ENCODE measurements around the gene LHFPL2.
"Not testable (repeated sequence)": the region's sequence is repeated elsewhere in the genome, so short reads cannot be mapped to it uniquely, and the experiment has no call there.

LHFPL2 gene

GRCh38 chr5:78627766-78628165 is 20.8 kb downstream of the LHFPL2 start:
- H3K36me3 Mint-ChIP-seq (ENCODE audit: low read depth), result no peaks in the 10 kb centered on the region
- H3K27me3 Mint-ChIP-seq (ENCODE audit: low read depth), result peaks cover 1% of the 10 kb centered on the region
- H3K4me3 Mint-ChIP-seq, result no peak overlapping the region
- H3K4me1 Mint-ChIP-seq (ENCODE audit: low read depth), result no peaks in the 10 kb centered on the region
- H3K9me3 Mint-ChIP-seq, result no peaks in the 10 kb centered on the region
- DNase-seq (ENCODE audit: low spot score), result no peak
- no peak overlapping the region for H3K27ac Mint-ChIP-seq

DNA sequence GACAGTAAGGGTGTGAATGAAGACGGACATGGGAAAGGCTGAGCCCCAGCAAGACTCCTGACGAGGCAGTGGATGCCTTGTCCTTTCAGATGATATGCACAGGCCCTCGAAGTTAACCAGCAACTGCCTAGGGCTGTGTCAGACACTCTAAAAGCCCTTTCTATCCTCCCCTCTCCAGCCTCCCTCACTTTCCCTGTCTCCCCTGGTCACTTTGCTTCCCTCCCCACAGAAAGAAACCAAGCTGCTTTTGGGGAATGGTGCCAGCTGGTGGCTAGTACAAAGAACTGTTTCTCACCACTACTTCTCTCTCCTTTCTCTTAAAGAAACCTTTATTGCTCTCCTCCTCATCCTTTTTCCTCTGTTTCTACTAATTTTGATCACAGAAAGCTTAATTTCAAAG is 21.4 kb downstream of the LHFPL2 start:
- Mint-ChIP-seq H3K27me3 (ENCODE audit: low read depth) (peaks cover 3% of the 10 kb centered on the region), H3K9me3 (no peaks in the 10 kb centered on the region), H3K27ac (no peak overlapping the region), H3K4me3 (no peak overlapping the region), H3K4me1 (ENCODE audit: low read depth) (no peaks in the 10 kb centered on the region), H3K36me3 (ENCODE audit: low read depth) (no peaks in the 10 kb centered on the region)
- DNase-seq (ENCODE audit: low spot score), result no peak

GRCh38 chr5:78626009-78626571 is 22.5 kb downstream of the LHFPL2 start:
- H3K27ac Mint-ChIP-seq, result no peak overlapping the region
- H3K9me3 Mint-ChIP-seq, result no peaks in the 10 kb centered on the region
- no peaks in the 10 kb centered on the region for H3K4me1 Mint-ChIP-seq (ENCODE audit: low read depth)
- no peak overlapping the region for H3K4me3 Mint-ChIP-seq
- H3K36me3 Mint-ChIP-seq (ENCODE audit: low read depth), result no peaks in the 10 kb centered on the region
- peaks cover 3% of the 10 kb centered on the region for H3K27me3 Mint-ChIP-seq (ENCODE audit: low read depth)
- DNase-seq (ENCODE audit: low spot score), result no peak

DNA sequence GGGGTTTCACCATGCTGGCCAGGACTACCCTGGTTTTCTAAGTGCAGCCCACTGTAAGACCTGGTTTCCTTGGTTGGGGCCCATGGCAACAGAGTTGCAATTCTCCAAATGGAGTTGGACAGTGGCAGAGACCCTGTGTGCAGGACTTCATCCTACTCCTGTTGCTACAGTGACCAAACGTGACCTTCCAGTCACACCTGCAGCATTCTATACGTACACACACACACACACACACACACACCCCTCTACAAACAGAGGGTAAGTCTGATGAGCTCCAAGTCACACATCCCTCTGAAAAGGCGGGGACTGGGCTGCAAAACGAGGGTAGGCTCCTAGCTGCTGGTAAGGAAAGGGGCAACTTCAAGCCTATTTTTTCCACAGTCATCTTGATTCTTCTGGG is 23.6 kb downstream of the LHFPL2 start:
- H3K9me3 Mint-ChIP-seq, result peaks cover 4% of the 10 kb centered on the region
- peaks cover 3% of the 10 kb centered on the region for H3K27me3 Mint-ChIP-seq (ENCODE audit: low read depth)
- H3K27ac Mint-ChIP-seq, result no peak overlapping the region
- H3K4me1 Mint-ChIP-seq (ENCODE audit: low read depth), result no peaks in the 10 kb centered on the region
- no peaks in the 10 kb centered on the region for H3K36me3 Mint-ChIP-seq (ENCODE audit: low read depth)
- no peak overlapping the region for H3K4me3 Mint-ChIP-seq
- DNase-seq (ENCODE audit: low spot score), result no peak

- H3K4me1 Mint-ChIP-seq (ENCODE audit: low read depth), result no peaks in the 10 kb centered on the region
- no peaks in the 10 kb centered on the region for H3K36me3 Mint-ChIP-seq (ENCODE audit: low read depth)
- peaks cover 4% of the 10 kb centered on the region for H3K9me3 Mint-ChIP-seq
- no peak for DNase-seq (ENCODE audit: low spot score)
- H3K4me3 Mint-ChIP-seq, result no peak overlapping the region
- H3K27ac Mint-ChIP-seq, result no peak overlapping the region
- H3K27me3 Mint-ChIP-seq (ENCODE audit: low read depth), result peaks cover 3% of the 10 kb centered on the region
These were observed 24.5 kb downstream of the LHFPL2 start for GRCh38 chr5:78624011-78624541.

- Mint-ChIP-seq H3K36me3 (ENCODE audit: low read depth) (no peaks in the 10 kb centered on the region), H3K27me3 (ENCODE audit: low read depth) (peaks cover 3% of the 10 kb centered on the region), H3K27ac (no peak overlapping the region), H3K9me3 (peaks cover 4% of the 10 kb centered on the region), H3K4me1 (ENCODE audit: low read depth) (no peaks in the 10 kb centered on the region), H3K4me3 (no peak overlapping the region)
- DNase-seq (ENCODE audit: low spot score), result no peak
These were observed 26.1 kb downstream of the LHFPL2 start for GRCh38 chr5:78622302-78622971.

DNA sequence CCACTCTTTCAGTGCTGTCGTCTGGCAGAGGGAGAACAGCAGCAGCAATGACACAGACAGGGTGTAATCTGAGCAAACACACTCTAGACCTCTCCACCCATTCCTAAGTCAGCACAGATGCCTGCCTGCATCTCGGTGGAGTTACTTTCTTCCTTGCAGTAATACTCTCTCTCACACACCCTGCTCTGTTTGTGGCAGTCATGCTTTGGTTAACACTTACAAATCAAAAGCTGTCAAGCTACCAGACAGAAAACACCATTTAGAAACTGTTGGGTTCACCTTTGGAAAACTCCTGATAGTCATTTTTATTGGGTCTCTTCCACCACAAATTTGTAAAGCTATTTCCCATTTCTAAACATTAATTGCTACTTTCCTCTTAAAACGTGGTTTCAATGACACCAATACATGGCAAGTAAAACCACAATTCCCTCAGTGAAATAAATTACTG is 27.3 kb downstream of the LHFPL2 start:
- Mint-ChIP-seq H3K27ac (no peak overlapping the region), H3K4me1 (ENCODE audit: low read depth) (no peaks in the 10 kb centered on the region), H3K36me3 (ENCODE audit: low read depth) (no peaks in the 10 kb centered on the region), H3K9me3 (peaks cover 4% of the 10 kb centered on the region), H3K27me3 (ENCODE audit: low read depth) (peaks cover 3% of the 10 kb centered on the region), H3K4me3 (no peak overlapping the region)
- no peak for DNase-seq (ENCODE audit: low spot score)

GRCh38 chr5:78620119-78620518 is 28.5 kb downstream of the LHFPL2 start:
- not testable (repeated sequence) for H3K4me1 Mint-ChIP-seq (ENCODE audit: low read depth); H3K27me3 Mint-ChIP-seq (ENCODE audit: low read depth)

GRCh38 chr5:78618303-78618702 is 30.3 kb downstream of the LHFPL2 start:
- Mint-ChIP-seq H3K9me3 (peaks cover 4% of the 10 kb centered on the region), H3K4me3 (no peak overlapping the region), H3K27ac (no peak overlapping the region), H3K27me3 (ENCODE audit: low read depth) (peaks cover 10% of the 10 kb centered on the region), H3K36me3 (ENCODE audit: low read depth) (no peaks in the 10 kb centered on the region), H3K4me1 (ENCODE audit: low read depth) (no peaks in the 10 kb centered on the region)
- DNase-seq (ENCODE audit: low spot score), result no peak

More at GRCh38 chr5:78620119-78620518, 28.5 kb downstream of the LHFPL2 start:
- not testable (repeated sequence) for H3K27ac Mint-ChIP-seq; H3K9me3 Mint-ChIP-seq; H3K4me3 Mint-ChIP-seq; DNase-seq (ENCODE audit: low spot score); H3K36me3 Mint-ChIP-seq (ENCODE audit: low read depth)

- H3K27me3 Mint-ChIP-seq (ENCODE audit: low read depth), result peaks cover 14% of the 10 kb centered on the region
- H3K4me3 Mint-ChIP-seq, result no peak overlapping the region
- DNase-seq (ENCODE audit: low spot score), result no peak
- H3K9me3 Mint-ChIP-seq, result peaks cover 4% of the 10 kb centered on the region
- no peaks in the 10 kb centered on the region for H3K36me3 Mint-ChIP-seq (ENCODE audit: low read depth)
- no peak overlapping the region for H3K27ac Mint-ChIP-seq
- H3K4me1 Mint-ChIP-seq (ENCODE audit: low read depth), result no peaks in the 10 kb centered on the region
These were observed 32.9 kb downstream of the LHFPL2 start for GRCh38 chr5:78615697-78616096.

DNA sequence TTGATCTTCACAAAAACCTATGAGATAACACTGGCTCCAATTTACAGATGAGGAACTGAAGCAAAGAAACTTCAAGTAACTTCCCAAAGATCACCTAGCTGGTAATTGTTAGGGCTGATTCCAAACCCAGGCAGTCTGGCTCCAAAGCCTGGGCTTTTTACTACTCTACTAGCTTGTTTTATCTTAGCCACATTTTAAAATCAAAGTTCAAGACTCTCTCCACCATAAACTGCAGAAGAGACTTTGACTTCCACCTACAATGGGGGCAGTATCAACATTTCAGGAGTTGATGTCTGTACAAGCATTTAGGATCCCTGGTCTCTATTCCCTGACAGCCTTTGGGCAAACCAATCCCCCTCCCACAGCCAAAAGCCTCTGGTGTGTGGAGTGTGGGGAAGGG is 33.8 kb downstream of the LHFPL2 start:
- no peak for DNase-seq (ENCODE audit: low spot score)
- no peak overlapping the region for H3K4me3 Mint-ChIP-seq
- H3K27me3 Mint-ChIP-seq (ENCODE audit: low read depth), result peaks cover 14% of the 10 kb centered on the region
- H3K4me1 Mint-ChIP-seq (ENCODE audit: low read depth), result no peaks in the 10 kb centered on the region
- H3K27ac Mint-ChIP-seq, result no peak overlapping the region
- no peaks in the 10 kb centered on the region for H3K36me3 Mint-ChIP-seq (ENCODE audit: low read depth)
- no peaks in the 10 kb centered on the region for H3K9me3 Mint-ChIP-seq

DNA sequence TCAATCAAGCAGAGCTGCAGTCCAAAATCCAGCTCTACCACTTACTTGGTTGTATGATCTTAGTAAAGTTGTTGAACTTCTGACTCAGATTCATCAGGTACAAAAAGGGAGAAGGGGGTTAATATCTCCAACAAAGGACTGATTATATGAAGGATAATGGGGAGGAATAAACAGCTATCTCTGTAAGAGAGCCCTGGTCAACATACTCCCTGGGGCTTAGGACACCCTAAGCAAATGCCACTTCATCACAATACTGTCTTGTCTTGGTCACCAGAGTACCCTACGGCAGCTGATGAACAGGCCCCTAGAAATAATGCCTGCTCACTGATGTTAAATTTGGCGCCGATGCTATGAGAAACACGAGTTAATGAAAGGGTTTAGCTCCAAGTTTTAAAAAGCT is 34.8 kb downstream of the LHFPL2 start:
- no peaks in the 10 kb centered on the region for H3K36me3 Mint-ChIP-seq (ENCODE audit: low read depth)
- H3K9me3 Mint-ChIP-seq, result no peaks in the 10 kb centered on the region
- no peak for DNase-seq (ENCODE audit: low spot score)
- no peaks in the 10 kb centered on the region for H3K4me1 Mint-ChIP-seq (ENCODE audit: low read depth)
- no peak overlapping the region for H3K27ac Mint-ChIP-seq
- peaks cover 14% of the 10 kb centered on the region for H3K27me3 Mint-ChIP-seq (ENCODE audit: low read depth)
- no peak overlapping the region for H3K4me3 Mint-ChIP-seq

DNA sequence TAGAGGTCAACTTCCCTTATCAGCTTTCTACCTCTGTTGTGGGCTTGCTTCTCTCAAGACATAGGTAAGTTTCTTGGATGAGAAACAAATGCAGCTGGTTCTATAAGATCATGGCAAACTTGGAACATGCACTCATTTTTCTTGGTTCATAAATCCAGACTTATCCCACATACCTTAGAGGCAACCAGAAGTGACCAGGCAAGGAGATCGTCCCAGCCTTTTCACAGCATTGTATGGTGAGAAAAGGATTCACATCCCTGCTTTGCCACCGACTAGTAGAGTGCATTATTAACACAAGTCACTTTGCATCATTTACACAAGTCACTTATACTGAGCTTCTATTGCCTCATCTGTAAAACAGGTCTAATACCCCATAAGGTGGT is 35.4 kb downstream of the LHFPL2 start:
- no peaks in the 10 kb centered on the region for H3K9me3 Mint-ChIP-seq
- no peak overlapping the region for H3K27ac Mint-ChIP-seq
- no peaks in the 10 kb centered on the region for H3K36me3 Mint-ChIP-seq (ENCODE audit: low read depth)
- peaks cover 14% of the 10 kb centered on the region for H3K27me3 Mint-ChIP-seq (ENCODE audit: low read depth)
- H3K4me1 Mint-ChIP-seq (ENCODE audit: low read depth), result no peaks in the 10 kb centered on the region
- no peak overlapping the region for H3K4me3 Mint-ChIP-seq
- DNase-seq (ENCODE audit: low spot score), result no peak

GRCh38 chr5:78612227-78613150 is 36.1 kb downstream of the LHFPL2 start:
- H3K27ac Mint-ChIP-seq, result no peak overlapping the region
- no peaks in the 10 kb centered on the region for H3K36me3 Mint-ChIP-seq (ENCODE audit: low read depth)
- no peak overlapping the region for H3K4me3 Mint-ChIP-seq
- no peaks in the 10 kb centered on the region for H3K4me1 Mint-ChIP-seq (ENCODE audit: low read depth)
- H3K27me3 Mint-ChIP-seq (ENCODE audit: low read depth), result peaks cover 19% of the 10 kb centered on the region
- no peaks in the 10 kb centered on the region for H3K9me3 Mint-ChIP-seq
- DNase-seq (ENCODE audit: low spot score), result no peak
